ENCODE data around the gene LIMS1. TPM values are rescaled to one million over a fixed set of nuclear protein-coding genes. Genes with fewer than 3 reads are reported as not detected.

LIMS1 gene
- total RNA-seq, 1 donor from 2014 or later = 33.3 TPM

DNA sequence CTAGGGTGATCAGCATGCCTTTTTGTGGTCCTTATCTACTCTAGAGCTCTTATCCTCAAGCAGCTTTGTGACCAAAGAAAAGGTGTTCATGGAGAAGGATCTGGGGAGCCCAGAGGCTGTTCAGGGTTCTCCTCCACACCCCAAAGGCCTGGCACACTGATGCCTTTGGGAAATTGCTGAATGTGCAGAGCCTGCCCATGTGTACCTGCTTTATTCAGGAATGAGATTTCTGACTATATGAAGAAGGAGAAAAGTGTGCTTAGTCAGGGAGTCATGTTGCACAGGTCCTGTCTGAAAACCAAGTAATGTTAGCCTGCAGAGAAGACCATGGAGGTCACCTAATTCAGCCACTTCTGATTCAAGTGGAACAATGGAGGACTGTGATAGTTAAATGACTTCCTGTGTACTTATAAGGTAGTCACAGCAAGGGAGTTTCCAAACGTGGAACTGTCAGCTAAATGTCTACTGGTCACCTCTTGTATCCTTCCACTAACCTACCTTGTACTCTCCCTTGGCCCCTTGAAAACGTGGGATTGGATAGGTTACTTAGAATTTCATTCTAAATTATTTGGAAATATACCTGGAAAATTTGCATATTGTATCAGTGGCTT lies 81.3 kb downstream of the LIMS1 start:
- Mint-ChIP-seq H3K27ac (no peak overlapping the region), H3K9me3 (no peaks in the 10 kb centered on the region), H3K36me3 (ENCODE audit: low read depth) (no peaks in the 10 kb centered on the region), H3K4me3 (no peak overlapping the region), H3K4me1 (peaks cover 83% of the 10 kb centered on the region), H3K27me3 (no peaks in the 10 kb centered on the region)
- TF ChIP-seq, protein P1, sequence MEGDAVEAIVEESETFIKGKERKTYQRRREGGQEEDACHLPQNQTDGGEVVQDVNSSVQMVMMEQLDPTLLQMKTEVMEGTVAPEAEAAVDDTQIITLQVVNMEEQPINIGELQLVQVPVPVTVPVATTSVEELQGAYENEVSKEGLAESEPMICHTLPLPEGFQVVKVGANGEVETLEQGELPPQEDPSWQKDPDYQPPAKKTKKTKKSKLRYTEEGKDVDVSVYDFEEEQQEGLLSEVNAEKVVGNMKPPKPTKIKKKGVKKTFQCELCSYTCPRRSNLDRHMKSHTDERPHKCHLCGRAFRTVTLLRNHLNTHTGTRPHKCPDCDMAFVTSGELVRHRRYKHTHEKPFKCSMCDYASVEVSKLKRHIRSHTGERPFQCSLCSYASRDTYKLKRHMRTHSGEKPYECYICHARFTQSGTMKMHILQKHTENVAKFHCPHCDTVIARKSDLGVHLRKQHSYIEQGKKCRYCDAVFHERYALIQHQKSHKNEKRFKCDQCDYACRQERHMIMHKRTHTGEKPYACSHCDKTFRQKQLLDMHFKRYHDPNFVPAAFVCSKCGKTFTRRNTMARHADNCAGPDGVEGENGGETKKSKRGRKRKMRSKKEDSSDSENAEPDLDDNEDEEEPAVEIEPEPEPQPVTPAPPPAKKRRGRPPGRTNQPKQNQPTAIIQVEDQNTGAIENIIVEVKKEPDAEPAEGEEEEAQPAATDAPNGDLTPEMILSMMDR (IDR thresholded peaks at IDR 0.05) = no peak
- ChIA-PET POLR2A (interaction anchor here (0.6 to 0.9 kb wide), 2 partner anchors 27 to 31 kb away, joined by 3 to 4 read pairs; no protein-coding TSS in a partner anchor), CTCF (interaction anchor here (1.2 to 2.4 kb wide), 4 partner anchors 9 to 31 kb away, joined by 3 to 15 read pairs (median 5); no protein-coding TSS in a partner anchor)
- DNase-seq (no peak), ATAC-seq (ENCODE audit: low read depth) (peak; percentile 13)
- intact Hi-C loops (cut with micrococcal nuclease) = no loop called here

DNA sequence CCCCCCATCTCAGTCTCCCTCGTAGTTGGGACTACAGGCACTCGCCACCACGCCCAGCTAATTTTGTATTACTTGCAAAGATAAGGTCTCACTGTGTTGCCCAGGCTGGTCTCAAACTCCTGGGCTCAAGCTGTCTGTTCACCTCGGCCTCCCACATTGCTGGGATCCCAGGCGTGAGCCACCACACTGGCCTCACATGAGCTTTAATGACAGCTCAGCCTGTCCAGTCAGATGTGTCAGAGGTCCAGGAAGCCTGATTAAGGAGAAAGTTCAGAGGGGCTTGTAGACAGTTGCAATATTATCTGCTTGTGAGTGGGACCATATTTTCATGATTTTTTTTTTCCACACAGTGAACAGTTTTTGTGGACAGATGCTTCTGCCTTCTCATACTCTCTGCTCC lies 82.0 kb downstream of the LIMS1 start:
- H3K4me3 Mint-ChIP-seq = no peak overlapping the region
- intact Hi-C loops (cut with micrococcal nuclease) = no loop called here
- no peaks in the 10 kb centered on the region for H3K27me3 Mint-ChIP-seq
- ChIA-PET POLR2A (interaction anchor here (0.7 to 1.9 kb wide), 2 partner anchors 12 to 19 kb away, joined by 6 to 8 read pairs; no protein-coding TSS in a partner anchor), CTCF (interaction anchor here (2.1 to 2.4 kb wide), 2 partner anchors 20 to 32 kb away, joined by 5 to 15 read pairs; no protein-coding TSS in a partner anchor)
- no peaks in the 10 kb centered on the region for H3K9me3 Mint-ChIP-seq
- TF ChIP-seq, protein P1 (IDR thresholded peaks at IDR 0.05) = no peak
- peaks cover 84% of the 10 kb centered on the region for H3K4me1 Mint-ChIP-seq
- no peak overlapping the region for H3K27ac Mint-ChIP-seq
- DNase-seq (no peak), ATAC-seq (ENCODE audit: low read depth) (no peak)
- H3K36me3 Mint-ChIP-seq (ENCODE audit: low read depth) = no peaks in the 10 kb centered on the region

- ChIA-PET POLR2A (interaction anchor here (0.7 to 1.9 kb wide), 2 partner anchors 12 to 18 kb away, joined by 6 to 8 read pairs; no protein-coding TSS in a partner anchor), CTCF (interaction anchor here (1.3 to 2.4 kb wide), 6 partner anchors 8 to 33 kb away, joined by 3 to 15 read pairs (median 6); no protein-coding TSS in a partner anchor)
- H3K36me3 Mint-ChIP-seq (ENCODE audit: low read depth) = no peaks in the 10 kb centered on the region
- DNase-seq = no peak
- peaks cover 85% of the 10 kb centered on the region for H3K4me1 Mint-ChIP-seq
- TF ChIP-seq, protein P1 (IDR thresholded peaks at IDR 0.05) = no peak
- intact Hi-C loops (cut with micrococcal nuclease) = no loop called here
- no peak overlapping the region for H3K4me3 Mint-ChIP-seq
- no peak for ATAC-seq (ENCODE audit: low read depth)
- H3K9me3 Mint-ChIP-seq = no peaks in the 10 kb centered on the region
- H3K27me3 Mint-ChIP-seq = no peaks in the 10 kb centered on the region
- H3K27ac Mint-ChIP-seq = no peak overlapping the region
These were observed 82.5 kb downstream of the LIMS1 start for GRCh38 chr2:108616751-108617161.

- DNase-seq (no peak), ATAC-seq (ENCODE audit: low read depth) (no peak)
- CTCF ChIA-PET = interaction anchor here (1.3 to 1.4 kb wide), 4 partner anchors 9 to 19 kb away, joined by 3 to 10 read pairs (median 6); no protein-coding TSS in a partner anchor
- Mint-ChIP-seq H3K4me3 (no peak overlapping the region), H3K27ac (no peak overlapping the region), H3K27me3 (no peaks in the 10 kb centered on the region), H3K4me1 (peaks cover 83% of the 10 kb centered on the region), H3K36me3 (ENCODE audit: low read depth) (no peaks in the 10 kb centered on the region), H3K9me3 (no peaks in the 10 kb centered on the region)
- TF ChIP-seq, protein P1 (IDR thresholded peaks at IDR 0.05) = no peak
- intact Hi-C loops (cut with micrococcal nuclease) = no loop called here
- POLR2A ChIA-PET = interaction anchor here (1.9 kb wide), 1 partner anchor 18 kb away, joined by 8 read pairs; no protein-coding TSS in a partner anchor
These were observed 83.3 kb downstream of the LIMS1 start for GRCh38 chr2:108617617-108618016.
